Stimulated activated CD8-positive, alpha-beta memory T cell treated with anti-CD3 and anti-CD28 coated beads, Interleukin-4, amount 100 ng/mL, for 24 hours (primary cell): Measurements from ENCODE around the gene ZNF597.

ENCODE experiments used
- DNase-seq: peaks from one replicate; pipeline ENCODE4 v3.0.0-alpha.2; 2020; ENCODE audit warnings: low read depth

ZNF597 gene, protein sequence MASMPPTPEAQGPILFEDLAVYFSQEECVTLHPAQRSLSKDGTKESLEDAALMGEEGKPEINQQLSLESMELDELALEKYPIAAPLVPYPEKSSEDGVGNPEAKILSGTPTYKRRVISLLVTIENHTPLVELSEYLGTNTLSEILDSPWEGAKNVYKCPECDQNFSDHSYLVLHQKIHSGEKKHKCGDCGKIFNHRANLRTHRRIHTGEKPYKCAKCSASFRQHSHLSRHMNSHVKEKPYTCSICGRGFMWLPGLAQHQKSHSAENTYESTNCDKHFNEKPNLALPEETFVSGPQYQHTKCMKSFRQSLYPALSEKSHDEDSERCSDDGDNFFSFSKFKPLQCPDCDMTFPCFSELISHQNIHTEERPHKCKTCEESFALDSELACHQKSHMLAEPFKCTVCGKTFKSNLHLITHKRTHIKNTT

DNA sequence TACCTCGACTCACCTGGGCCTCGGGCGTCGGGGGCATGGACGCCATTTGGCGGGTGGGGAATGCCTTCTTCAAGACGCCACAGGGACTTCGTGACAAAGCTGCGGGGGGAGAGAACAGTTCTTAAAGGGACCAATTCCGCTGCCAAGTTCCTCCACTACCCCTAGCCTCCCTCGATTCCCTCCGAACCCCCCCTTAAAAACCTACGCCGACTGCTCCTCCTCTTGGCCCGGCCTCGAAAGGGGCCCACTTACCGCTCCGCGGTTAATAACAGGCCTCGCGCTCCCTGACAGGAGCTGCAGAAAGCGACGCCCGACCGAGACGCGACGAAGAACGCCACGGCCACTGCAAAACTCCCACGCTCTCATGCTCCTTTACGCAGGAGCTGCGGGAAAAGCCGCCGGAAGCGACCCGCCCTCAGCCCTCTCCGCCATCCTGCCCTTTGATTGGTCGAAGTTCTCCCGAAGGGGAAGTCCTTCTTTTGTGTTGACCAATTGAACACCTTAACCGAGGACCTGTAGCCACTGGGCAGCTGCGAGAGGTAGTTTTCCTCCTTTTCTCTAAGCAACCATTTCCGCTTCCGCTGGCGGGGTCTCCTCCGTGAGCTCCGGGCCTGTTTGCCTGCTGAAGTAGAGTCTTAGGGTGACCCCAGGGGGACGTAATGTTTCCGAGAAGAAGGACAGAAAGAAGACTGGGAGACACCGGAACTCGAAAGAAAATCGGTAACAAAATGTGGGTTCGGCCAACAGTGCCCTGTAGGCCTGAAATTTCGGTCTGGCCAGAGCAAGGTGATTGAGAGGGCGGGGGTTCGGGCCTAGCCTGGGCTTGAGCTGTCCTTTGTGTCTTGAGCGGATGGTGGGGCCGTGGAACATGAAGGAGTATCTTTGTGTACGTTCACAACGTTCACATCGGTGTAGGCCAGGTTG is at the start of gene ZNF597, which contains the start of gene NAA60:
Gene ZNF597, minus strand, starts transcription at position 397 of the 924 bp plus-strand sequence. Its CDS starts 351 bp downstream, at position 46.
Gene NAA60, plus strand, starts transcription at position 573 of the 924 bp plus-strand sequence. CDS start 32,548 bp downstream, outside the sequence.
- peak; percentile 61 for DNase-seq

DNA sequence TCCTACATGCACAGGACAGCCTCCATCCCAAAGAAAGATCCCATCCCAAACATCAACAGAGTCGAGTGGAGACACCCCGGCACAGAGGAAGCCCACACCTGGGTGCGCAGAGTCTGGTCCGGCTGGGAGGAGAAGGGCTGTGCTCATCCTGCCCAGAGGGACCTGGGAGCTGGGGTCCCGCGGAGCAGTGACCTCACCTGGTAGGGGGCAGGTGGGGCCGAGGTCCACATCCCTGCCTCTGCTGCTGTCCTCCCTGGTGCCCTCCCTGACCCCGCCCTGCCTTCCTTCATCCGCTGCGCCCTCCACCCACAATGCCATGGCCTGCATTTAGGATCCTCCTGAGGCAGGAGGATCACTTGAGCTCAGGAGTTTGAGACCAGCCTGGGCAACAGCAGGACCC is 49.1 kb upstream of the ZNF597 start:
- DNase-seq, result no peak

DNA sequence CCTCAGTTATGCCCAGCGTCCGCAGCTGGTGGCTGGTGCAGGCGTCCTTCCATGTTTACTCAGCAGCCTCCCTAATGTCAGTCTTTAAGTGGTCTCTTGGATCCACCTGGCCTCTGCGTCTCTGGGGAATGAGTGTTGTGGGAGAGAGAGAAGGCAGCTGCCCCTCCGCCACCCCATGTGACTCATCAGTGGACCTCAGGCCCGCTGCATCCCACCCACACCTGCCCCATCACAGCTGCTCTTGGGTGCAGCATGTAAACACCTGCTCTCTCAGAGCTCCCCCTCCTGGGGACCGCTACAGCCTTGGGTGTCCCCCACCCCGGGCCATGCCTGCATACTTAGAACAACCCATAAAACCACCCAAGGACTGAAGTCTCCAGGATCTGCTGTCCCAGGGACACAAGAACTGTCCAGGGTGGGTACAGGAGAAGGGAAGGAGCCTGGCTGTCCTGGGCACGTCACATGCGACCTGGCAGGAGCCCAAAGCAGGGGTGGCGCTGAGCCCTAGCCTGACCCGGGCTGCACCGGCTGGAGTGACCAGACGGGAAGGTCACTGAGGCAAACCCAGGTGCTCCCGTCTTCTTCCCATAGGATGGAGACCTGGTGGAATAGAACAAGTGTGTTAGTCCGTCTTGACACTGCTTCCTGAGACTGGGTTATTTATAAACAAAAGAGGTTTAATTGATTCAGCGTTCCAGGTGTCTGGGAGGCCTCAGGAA is 47.8 kb upstream of the ZNF597 start:
- no peak for DNase-seq

DNA sequence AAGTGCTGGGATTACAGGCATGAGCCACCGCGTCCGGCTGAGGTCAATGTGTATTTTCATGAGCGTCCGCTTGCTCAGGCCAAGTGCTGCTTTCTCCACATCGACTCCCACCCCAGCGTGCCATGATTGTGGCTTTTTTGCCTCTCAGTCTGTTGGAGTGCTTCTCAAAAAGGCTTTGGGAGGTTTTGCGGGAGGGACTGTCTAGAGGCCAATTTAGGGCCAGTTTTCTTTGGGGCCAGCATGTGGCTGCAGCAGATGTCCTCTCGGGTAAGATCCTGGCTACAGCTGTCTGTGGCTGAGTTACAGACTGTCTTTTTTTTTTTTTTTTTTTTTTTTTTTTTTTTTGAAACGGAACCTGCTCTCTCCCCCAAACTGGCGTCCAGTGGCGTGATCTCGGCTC is 45.5 kb upstream of the ZNF597 start:
- DNase-seq, result no peak

DNA sequence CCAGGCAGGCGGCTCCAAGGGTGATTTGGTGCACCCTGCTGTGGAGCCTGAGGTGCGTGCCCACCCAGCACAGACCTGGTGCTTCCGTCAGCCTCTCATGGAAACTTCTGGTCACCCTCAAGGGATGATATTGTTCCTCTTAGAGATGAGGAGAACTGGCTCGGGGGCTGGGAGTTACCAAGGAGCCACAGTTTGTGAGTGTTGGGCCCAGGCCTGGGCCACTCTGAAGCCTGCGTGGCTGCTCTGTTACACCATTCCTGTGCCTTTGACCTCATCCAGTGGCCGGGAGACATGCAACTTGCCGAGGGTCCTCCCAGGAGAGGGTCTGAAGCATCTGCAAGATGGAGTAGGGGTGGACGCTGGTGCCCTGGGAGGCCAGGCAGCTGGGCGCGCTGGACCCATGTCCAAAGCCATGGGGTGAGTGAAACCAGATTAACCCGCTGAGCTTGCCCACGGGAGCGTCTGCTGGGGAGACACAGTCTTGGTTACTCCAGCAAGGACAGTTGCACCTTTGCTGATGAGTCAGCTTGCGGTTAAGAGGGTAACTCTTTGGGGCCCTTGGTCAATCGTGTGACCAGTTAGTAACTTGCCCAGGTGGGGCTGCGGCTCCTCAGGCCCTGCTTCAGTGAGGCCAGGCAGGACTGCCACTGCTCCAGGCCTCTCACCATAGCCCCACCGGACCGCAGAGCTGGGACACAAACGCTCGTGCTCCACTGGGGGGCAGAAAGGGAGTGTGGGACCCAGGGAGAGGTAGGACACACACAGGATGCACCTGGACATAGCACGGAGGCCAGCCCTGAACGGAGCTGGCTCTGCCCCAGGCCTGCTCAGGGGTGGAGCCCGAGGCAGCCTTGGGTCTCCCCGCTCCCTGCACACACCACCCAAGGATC is 44.5 kb upstream of the ZNF597 start:
- DNase-seq, result no peak

DNA sequence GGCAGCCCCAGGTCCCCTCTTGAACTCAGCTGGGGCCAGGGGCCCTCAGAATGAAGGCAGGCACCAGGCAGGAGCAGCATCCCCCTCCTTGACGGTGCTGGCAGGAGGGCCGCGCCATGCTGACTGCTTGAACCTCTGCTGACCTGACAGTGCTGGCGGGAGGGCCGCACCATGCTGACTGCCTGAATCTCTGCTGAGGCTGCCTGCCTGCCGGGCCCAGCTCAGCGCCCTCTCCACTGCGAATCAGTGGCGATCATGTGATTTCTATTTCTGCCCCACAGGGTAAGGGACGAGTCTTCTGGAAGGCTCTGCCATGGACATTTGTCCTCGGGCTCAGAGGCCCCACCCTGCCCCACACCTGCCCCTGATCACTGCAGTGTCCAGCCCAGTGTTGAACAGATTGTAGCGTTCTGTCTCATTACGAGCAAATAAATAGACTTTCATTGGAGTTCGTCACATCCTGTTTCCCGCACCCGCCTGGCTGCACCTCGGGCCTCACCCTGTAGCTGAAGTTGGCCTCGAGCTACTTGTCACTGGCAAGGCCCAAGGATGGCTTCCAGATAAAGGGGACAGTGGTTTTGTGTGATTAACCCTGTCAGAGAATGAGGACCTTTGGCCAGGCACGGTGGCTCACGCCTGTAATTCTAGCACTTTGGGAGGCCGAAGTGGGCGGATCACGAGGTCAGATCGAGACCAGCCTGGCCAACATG is 43.4 kb upstream of the ZNF597 start:
- DNase-seq, result no peak

DNA sequence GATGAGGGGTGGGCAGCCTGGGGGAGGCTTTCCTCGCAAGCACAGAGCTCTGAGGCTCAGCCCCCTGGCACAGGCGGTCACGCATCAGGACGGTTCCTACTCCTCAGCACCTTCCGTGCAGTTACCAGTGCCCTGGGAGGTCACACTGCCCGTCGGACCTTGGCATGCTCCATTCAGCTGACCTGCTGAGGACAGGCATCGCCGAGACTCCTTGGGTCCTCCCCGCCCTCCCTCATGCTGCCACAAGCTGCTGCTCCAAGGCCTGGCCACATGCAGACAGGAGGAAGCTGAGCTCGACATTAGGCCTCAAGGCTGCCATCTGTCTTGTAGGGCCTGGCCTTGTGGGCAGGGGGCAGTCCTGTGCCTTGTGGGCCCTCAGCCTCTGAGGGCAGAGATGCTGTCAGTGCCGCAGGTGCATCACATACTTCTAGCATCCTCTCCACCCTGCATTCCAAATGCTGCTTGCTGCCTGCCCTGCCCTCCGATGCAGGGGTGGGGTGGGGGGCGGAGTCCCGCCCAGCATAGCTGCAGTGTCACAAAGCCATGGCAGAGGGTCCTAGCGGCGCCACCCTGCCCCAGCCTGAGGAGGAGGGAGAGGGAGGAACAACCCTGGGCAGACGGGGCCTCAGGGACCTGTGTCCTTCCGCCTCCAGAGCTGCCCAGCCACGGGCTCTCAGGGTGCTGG is 42.7 kb upstream of the ZNF597 start:
- DNase-seq, result no peak

DNA sequence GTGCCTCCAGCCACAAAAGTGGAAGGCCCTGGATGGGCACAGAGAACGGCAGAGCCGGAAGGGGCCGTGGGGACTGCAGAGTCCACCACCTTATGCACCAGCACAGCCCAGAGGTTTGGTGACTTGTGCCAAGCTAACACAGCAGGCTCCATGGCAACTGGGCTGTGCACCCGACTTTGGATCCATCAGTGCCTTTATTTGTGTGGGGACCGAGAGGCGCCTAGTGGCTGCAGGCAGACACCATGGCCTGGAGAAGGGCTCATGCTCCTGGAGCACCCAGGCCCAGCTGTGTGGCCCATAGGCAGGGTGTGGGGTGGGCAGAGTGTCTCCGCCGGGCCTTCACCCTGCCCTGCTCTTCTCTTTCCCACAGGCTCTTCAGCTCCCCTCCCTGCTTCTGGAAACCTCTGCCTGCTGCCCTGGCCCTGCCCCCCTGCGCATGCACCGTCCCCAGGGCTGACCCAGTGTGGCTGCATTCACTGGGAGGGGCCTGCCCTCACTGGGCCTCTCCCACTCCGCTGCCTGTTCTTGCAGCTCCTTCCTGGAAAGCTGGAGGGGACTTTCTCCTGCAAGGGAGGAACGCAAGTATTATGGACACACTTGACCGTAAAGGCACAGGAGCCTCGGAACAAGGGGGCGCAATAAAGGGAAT is 41.9 kb upstream of the ZNF597 start:
- DNase-seq, result no peak

DNA sequence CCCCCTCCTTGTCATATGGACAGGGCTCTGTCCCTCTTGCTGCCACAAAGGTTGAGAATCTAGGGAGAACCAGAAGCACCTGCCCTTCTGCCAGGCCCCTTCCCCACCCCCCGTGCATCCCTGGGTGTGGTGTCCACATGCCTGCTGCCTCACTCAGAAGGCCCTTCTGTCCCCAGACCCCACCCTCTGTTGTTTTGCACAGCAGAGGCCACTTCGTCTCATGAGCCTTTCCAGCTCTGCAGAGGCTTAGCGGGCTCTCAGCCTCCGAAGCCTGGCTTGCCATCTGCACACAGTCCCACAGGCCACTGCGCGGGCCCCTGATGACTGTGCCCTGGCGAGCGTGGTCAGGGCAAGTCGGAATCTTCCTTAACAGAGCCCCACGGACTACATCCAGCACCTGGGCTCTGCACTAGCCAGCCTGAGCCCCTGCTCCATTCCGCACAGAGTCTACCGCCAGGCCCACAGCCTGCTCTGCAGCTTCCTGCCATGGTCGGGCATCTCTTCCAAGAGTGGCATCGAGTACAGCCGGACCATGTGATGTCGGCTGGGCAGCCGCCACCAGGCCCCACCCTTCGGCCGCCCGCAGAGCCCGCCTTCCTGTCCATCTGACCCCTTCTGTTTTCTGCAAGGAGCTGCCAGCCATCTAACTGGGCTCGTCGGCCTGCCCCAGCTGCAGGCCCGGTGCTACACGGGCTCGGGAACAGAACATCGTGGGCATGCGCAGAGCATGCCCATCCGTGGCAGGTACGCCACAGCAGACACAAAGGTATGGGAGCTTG is 41.2 kb upstream of the ZNF597 start:
- DNase-seq, result no peak

DNA sequence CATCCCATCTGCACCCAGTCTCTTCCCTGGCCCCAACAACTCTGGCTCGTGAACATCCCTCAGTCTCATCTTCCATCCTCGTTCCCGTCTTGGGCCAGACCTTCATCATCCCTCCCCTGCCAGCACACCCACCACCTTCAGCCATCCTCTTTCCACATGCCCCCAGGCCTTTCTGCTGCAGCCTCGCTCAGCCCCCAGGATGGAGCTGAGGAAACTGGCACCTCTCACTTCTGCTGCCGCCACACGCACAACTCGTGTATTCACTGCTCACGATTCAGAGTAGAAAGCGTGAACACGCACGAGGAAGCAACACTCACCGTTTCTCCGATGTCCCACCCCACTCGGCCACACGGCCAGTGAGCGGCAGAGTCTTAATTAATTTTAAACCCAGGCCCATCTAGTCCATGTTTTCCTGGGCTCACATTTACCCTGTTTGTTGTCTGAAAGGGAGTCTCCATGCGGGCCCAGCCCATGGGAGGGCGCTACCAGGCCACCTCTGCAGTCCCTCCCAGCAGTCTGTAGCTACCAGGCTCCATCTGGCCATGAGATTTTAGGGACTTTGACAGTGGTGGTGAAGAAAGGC is 39.4 kb upstream of the ZNF597 start:
- DNase-seq, result no peak

DNA sequence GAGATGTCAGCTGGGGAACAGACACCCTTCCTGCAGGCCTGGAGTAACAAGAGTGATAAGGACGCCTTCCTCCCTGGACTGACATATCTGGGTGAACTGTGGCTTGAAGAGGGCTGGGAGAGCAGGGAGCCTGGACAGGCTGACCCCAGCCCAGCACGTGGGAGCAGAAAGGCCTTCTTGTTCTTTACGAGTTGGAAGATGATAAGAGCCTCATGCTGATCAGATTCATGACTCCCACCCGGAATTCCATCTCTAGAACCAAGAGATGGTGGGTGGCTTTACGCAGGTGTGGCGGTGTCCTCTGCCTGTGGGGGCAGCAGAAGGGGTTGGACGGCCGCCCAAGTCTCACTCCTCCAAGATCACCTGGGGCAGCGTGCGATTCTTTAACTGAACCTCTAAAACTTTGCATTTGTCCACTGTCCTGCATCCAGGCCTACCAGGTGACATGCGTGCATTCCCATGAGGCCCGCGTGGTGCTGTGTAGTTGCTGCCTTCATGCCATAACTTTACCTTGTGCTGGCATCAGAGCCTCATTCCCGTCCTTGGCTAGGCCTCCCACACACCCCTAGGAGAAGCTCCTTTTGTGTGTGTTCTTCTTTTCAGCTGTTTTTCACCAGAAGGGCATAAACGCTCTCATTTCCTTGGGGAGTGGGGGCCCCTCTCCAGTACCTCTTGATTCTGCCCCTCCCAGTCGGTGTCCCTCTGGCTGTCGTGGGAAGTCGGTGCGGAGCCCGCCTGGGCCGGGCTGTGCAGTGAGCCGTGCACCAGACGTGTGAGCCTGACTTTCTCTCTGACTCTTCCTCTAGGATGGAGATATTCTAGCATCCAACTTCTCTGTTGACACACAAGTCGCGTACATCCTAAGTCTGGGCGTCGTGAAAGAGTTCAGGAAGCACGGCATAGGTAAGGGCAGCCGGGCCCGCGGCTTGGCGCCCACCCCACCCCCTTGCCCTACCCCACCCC is 38.7 kb upstream of the ZNF597 start:
- DNase-seq, result no peak

DNA sequence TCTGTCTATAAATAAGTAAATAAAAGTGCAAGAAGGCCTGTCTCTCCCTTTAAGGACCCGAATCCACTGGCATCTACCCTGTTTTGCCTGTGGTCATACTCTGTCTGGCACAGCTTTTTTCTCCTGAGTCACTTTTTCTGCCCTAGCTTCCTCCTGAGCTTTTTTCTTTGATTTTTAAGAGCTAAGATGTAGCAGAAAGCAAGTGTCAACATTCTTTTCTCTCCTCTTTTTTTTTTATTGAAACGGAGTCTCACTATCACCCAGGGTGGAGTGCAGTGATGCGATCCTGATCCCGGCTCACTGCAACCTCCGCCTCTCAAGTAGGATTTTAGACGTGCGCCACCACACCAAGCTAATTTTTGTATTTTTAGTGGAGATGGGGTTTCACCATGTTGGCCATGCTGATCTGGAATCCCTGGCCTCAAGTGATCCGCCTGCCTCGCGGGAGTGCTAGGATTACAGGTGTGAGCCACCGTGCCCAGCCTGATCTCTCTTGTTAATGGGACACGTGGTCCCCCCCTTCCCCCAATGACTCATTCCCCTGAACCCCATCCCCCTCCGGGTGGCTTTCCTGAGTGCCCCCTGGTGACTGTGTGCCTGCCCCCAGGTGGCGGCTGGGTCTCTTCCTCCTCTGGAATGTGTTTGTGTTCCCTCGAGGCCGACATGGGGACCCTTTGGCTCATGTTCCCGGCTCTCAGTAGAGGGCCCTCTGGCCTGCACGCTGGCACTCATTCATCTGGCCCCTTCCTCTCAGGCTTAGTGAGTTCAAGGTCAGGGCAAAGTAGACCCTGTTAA is 37.8 kb upstream of the ZNF597 start:
- no peak for DNase-seq

DNA sequence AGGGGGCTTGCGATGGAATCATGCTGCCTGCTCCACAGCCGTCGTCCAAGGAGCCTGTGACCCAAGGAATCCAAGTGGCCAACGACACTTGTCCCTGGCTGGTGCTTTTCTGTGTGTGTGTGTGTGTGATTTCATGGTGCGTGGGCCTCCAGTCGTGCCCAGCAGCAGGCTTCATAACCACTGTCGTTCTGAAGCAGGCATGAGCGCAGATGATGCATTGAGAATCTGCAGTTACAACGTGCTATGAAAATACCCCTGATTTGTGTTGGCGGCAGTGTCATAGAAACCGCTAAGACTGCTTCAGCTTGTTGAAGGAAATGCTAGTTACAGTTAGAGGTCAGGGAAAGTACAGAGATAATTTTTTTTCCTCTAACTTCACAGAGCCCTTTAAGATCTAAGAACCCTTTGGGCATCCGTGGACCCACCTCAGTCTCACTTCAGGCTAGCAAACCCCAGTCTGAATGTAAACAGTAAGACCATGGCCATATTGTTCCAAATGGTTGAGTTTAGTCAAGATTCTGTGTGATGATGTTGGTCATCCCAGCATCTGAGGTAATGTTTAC is 36.4 kb upstream of the ZNF597 start:
- no peak for DNase-seq

DNA sequence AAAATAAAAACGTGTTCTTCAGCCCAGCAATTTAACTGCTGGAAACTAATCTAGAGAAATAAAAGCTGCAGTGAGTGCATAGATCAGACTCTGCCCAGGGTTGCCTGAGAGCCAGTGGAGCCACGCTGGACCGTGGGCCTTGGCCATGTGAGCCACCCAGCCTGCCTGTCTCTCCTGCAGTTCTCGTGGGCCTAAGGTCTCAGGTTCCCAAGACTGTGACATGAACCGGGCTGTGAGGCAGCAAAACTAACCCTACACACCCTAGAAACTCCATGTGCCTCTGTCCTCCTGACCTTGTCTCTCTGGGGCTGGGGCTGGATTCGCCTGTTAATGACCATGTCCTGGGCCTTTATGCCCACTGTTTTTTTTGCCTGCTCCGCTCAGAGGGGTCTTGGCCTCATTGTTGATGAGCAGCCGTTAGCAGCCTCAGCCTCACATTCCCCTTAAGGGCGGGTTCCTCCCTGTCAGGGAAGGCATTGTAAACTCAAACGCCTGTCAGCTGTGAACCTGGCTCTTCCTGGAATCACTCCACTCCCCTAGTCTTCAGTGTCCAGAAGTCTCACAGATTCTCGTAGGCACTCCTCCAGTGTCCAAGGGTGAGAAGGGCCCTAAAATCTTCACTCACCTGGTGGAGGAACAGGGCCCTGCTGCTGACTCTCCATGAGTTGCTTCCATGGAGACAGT is 35.1 kb upstream of the ZNF597 start:
- no peak for DNase-seq

DNA sequence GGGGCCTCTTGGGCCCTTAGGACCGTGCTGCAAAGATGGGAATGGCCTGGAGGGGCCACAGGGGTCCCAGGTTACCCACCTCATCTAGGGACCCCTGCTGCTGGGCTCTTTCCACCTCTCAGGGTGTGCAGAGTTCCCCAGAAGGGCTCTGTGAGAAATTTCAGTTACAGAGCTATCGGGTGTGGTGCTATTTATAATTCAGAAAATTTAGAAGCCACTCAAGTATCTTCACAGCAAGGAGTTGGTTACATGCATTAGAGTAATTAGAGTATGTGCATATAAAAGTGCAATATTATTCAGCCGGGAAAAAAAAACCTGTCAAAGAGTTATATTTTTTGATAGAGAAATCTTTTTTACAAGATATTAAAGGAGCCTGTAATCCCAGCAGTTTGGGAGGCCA is 33.1 kb upstream of the ZNF597 start:
- DNase-seq, result no peak
